Measurements from ENCODE around the gene CREB3L1.

The CREB3L1 gene

DNA sequence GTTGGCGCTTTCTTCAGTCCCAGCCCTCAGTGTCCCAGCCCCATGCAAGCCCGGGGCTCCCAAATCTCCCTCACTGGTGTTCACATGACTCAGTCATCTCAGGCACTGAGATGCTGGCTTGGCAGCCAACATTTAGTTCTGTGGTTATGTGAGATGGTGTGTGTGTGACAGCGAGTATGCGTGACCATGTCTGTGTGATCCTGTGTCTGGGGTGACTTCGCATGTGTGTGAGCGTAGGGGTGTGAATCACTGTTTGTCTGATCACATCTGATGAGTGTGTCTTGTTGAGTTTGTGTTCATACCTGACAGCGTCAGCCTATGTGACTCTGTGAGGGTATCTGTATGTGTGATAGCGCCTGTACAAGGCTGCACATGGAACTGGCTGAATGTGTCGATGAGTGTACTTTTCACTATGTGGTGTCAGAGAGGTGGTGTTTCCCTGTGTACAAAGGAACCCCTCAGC, 16.2 kb downstream of the CREB3L1 start:
- Histone ChIP-seq H3K27me3 (ENCODE audit: insufficient read depth, low read length, poor library complexity, severe bottlenecking) (no peaks in the 10 kb centered on the region), H3K79me2 (ENCODE audit: insufficient read depth, low read length) (no peaks in the 10 kb centered on the region), H3K9me2 (replicated peaks; ENCODE audit: low read depth, low read length) (no peaks in the 10 kb centered on the region), H3K4me1 (ENCODE audit: insufficient read depth, low read length, poor library complexity, severe bottlenecking) (peaks cover 12% of the 10 kb centered on the region), H4K20me1 (ENCODE audit: insufficient read depth, low read length, poor library complexity, severe bottlenecking) (no peaks in the 10 kb centered on the region), H3K36me3 (ENCODE audit: insufficient read depth, low read length) (no peaks in the 10 kb centered on the region), H2AFZ (ENCODE audit: low read length) (no peak overlapping the region), H3K9me3 (ENCODE audit: insufficient read depth, low read depth, low read length) (no peaks in the 10 kb centered on the region), H3K4me3 (ENCODE audit: low read length, poor library complexity, severe bottlenecking) (no peak overlapping the region), H3F3A (ENCODE audit: low read depth) (no peaks in the 10 kb centered on the region), H3K4me2 (ENCODE audit: low read depth, low read length, poor library complexity, severe bottlenecking) (no peak overlapping the region), H3K9ac (ENCODE audit: low read depth, low read length, poor library complexity, severe bottlenecking) (no peak overlapping the region)
- TF ChIP-seq EZH2phosphoT487 (IDR thresholded peaks at IDR 0.05; ENCODE audit: borderline replicate concordance): no peak
- TF ChIP-seq, protein P1, sequence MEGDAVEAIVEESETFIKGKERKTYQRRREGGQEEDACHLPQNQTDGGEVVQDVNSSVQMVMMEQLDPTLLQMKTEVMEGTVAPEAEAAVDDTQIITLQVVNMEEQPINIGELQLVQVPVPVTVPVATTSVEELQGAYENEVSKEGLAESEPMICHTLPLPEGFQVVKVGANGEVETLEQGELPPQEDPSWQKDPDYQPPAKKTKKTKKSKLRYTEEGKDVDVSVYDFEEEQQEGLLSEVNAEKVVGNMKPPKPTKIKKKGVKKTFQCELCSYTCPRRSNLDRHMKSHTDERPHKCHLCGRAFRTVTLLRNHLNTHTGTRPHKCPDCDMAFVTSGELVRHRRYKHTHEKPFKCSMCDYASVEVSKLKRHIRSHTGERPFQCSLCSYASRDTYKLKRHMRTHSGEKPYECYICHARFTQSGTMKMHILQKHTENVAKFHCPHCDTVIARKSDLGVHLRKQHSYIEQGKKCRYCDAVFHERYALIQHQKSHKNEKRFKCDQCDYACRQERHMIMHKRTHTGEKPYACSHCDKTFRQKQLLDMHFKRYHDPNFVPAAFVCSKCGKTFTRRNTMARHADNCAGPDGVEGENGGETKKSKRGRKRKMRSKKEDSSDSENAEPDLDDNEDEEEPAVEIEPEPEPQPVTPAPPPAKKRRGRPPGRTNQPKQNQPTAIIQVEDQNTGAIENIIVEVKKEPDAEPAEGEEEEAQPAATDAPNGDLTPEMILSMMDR (conservative IDR thresholded peaks at IDR 0.05; ENCODE audit: low read length): no peak

DNA sequence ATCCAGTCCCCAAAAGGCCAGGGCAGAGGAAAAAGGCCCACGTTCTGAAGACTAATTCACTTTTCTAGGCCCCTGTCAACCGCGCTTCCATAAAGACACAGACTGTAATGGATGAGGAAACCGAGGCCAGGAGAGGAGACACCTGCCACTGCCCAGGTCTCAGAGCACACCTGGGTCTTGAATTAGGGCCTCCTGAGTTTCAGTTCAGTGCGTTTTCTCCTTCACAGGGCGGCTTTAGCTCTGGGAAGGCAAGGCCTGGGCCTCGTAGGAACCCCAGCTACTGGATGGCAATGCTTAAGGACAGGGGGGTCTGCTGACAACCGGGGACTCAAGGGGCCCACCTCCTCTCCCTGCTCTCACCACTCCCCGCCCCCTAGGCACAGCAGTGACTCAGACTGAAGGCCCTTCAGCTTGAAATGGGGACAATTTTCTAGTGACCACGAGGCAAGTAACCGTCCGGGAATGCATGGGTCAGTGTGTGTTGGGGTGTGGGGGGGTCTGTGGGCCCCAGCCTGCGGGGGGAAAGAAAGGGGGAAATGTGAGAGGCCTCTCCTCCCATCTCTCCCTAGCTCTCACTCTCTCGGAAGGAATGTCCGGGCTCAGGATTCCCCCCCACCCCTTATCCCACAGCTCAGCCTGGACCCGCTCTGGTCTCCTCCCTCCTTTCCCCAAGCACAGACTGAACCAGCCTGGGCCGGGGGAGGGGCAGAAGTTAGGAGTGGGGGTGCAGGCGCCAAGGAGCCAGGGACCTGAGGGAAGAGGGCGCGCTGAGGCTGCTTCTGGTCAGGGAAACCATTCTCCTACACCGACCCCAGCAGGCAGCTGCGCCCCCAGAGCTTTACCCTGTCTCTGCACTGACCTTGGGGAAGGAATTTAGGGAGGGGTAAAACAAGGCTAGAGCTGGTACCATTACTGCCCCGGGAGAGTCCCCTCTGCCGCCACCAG, 17.2 kb downstream of the CREB3L1 start:
- H3K4me2 ChIP-seq (ENCODE audit: low read depth, low read length, poor library complexity, severe bottlenecking): peak overlapping the region; percentile 93
- no peaks in the 10 kb centered on the region for H3K9me3 ChIP-seq (ENCODE audit: insufficient read depth, low read depth, low read length)
- no peaks in the 10 kb centered on the region for H3K27me3 ChIP-seq (ENCODE audit: insufficient read depth, low read length, poor library complexity, severe bottlenecking)
- H3F3A ChIP-seq (ENCODE audit: low read depth): no peaks in the 10 kb centered on the region
- peaks cover 12% of the 10 kb centered on the region for H3K4me1 ChIP-seq (ENCODE audit: insufficient read depth, low read length, poor library complexity, severe bottlenecking)
- TF ChIP-seq, protein P1 (conservative IDR thresholded peaks at IDR 0.05; ENCODE audit: low read length): no peak
- peak overlapping the region; percentile 74 for H3K4me3 ChIP-seq (ENCODE audit: low read length, poor library complexity, severe bottlenecking)
- no peaks in the 10 kb centered on the region for H3K79me2 ChIP-seq (ENCODE audit: insufficient read depth, low read length)
- peak overlapping the region; percentile 98 for H2AFZ ChIP-seq (ENCODE audit: low read length)
- no peaks in the 10 kb centered on the region for H3K9me2 ChIP-seq (replicated peaks; ENCODE audit: low read depth, low read length)
- H3K36me3 ChIP-seq (ENCODE audit: insufficient read depth, low read length): no peaks in the 10 kb centered on the region
- peak overlapping the region; percentile 47 for H3K9ac ChIP-seq (ENCODE audit: low read depth, low read length, poor library complexity, severe bottlenecking)
- no peaks in the 10 kb centered on the region for H4K20me1 ChIP-seq (ENCODE audit: insufficient read depth, low read length, poor library complexity, severe bottlenecking)

DNA sequence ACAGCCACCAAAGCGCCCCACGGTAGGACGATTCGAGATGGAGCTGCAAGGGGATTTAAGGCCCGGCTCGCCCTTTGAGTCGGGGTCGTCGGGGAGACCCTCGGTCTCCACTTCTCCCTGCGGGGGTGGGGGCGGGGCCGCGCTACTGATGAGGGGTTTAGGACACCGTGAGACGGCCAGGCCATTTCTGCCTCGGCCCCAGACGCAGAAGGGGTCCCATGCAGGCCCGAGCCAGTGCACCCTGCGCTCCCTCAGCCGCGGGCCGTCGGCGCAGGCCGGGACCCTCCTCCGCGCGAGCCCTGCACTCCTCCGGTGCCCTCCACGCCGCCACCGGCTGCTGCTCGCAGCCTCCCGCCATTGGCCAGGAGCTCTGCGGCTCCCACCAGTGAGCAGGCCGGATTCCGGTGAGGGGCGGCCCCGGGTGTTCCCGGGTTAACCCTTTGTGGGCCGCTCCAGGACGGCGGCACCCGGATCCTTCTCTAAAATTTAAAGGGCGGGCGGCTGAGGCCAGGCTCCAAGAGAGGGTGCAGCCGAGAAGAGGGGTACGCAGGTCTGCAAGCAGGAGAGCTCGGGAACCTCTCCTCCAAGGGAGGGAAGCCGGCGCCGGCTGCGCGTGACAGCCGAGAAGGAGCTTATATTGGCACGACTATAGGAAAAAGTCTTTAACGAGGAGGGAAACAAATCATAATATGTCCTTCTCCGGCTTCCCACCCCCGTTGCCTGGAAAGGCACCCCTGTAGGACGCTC, 18.0 kb downstream of the CREB3L1 start:
- Histone ChIP-seq H3K4me3 (ENCODE audit: low read length, poor library complexity, severe bottlenecking) (peak overlapping the region; percentile 74), H2AFZ (ENCODE audit: low read length) (peak overlapping the region; percentile 98), H3F3A (ENCODE audit: low read depth) (no peaks in the 10 kb centered on the region), H3K4me2 (ENCODE audit: low read depth, low read length, poor library complexity, severe bottlenecking) (peak overlapping the region; percentile 93), H3K9me3 (ENCODE audit: insufficient read depth, low read depth, low read length) (no peaks in the 10 kb centered on the region), H3K9ac (ENCODE audit: low read depth, low read length, poor library complexity, severe bottlenecking) (peak overlapping the region; percentile 47), H3K36me3 (ENCODE audit: insufficient read depth, low read length) (no peaks in the 10 kb centered on the region), H3K9me2 (replicated peaks; ENCODE audit: low read depth, low read length) (no peaks in the 10 kb centered on the region), H3K79me2 (ENCODE audit: insufficient read depth, low read length) (no peaks in the 10 kb centered on the region), H4K20me1 (ENCODE audit: insufficient read depth, low read length, poor library complexity, severe bottlenecking) (no peaks in the 10 kb centered on the region), H3K4me1 (ENCODE audit: insufficient read depth, low read length, poor library complexity, severe bottlenecking) (peaks cover 10% of the 10 kb centered on the region), H3K27me3 (ENCODE audit: insufficient read depth, low read length, poor library complexity, severe bottlenecking) (no peaks in the 10 kb centered on the region)
- no peak for TF ChIP-seq EZH2phosphoT487 (IDR thresholded peaks at IDR 0.05; ENCODE audit: borderline replicate concordance)
- TF ChIP-seq, protein P1 (conservative IDR thresholded peaks at IDR 0.05; ENCODE audit: low read length): no peak

Measured in Loucy (cell line).